Left lung (tissue), 10 donors: ENCODE data around the gene WRAP73. TPM values are rescaled to one million over a fixed set of nuclear protein-coding genes. Genes with fewer than 3 reads are reported as not detected.
A peak's percentile ranks its signal among the peaks of the same experiment; 100 is the strongest.

Experiments
- ATAC-seq: fragments of 200-7000 bp; cut with Tn5 transposase; one replicate; pipeline ENCODE4 v1.9.1; 2020; ENCODE audit warnings: moderate library complexity
- DNase-seq, 4 donors: peaks; one replicate each; pipeline ENCODE4 v3.0.0-alpha.2; 2013 to 2020
- H3K27ac ChIP-seq, 2 donors: fragments of 200-600 bp; sonication (generic) in 1 of 2; one replicate each; pipeline versions ENCODE4 v1.5.0 to v1.8.0; 2020 to 2021
- H3K27me3 ChIP-seq, 2 donors: fragments of 200-600 bp; sonication (generic) in 1 of 2; one replicate each; pipeline versions ENCODE4 v1.5.0 to v1.8.0; 2020 to 2021
- H3K36me3 ChIP-seq, 2 donors: fragments of 200-600 bp; sonication (generic) in 1 of 2; one replicate each; pipeline versions ENCODE4 v1.5.0 to v1.8.0; 2020 to 2021
- H3K4me1 ChIP-seq, 2 donors: fragments of 200-600 bp; one replicate each; pipeline ENCODE4 v1.8.0; 2021
- H3K4me3 ChIP-seq, 2 donors: fragments of 200-600 bp; sonication (generic) in 1 of 2; one replicate each; pipeline versions ENCODE4 v1.5.0 to v1.8.0; 2020 to 2021; ENCODE audit warnings: mild to moderate bottlenecking in 1 of 2
- H3K9me3 ChIP-seq, 2 donors: fragments of 200-600 bp; sonication (generic) in 1 of 2; one replicate each; pipeline versions ENCODE4 v1.5.0 to v1.8.0; 2020 to 2021
- intact Hi-C, 2 donors: fragments of 100-400 bp; cut with DNase I; formaldehyde crosslinking; loops; one replicate each; pipeline versions ENCODE4 v1.11.2 to v1.14.2; 2022
- polyA plus RNA-seq, 6 donors: library from polyadenylated mRNA; unstranded; fragments of 120-200 nt; gene quantifications; one replicate each; pipeline ENCODE4 v1.2.1, GENCODE V29; 2013; ENCODE audit not compliant: insufficient read length in 6 of 6
- total RNA-seq, 2 donors: library from RNA; stranded (reverse); fragmentation: NEBNext Ultra II Directional; extraction: Animal tissue kit (Norgen Biotek cat#: 25700); gene quantifications; one replicate each; pipeline ENCODE4 v1.2.1, GENCODE V29; 2021
- TF ChIP-seq, protein P1 (sequence below), 2 donors: fragments of 200-600 bp; sonication (generic) in 1 of 2; IDR thresholded peaks; one replicate each; pipeline versions ENCODE4 v1.5.0 to v1.8.0; 2021; ENCODE audit warnings: antibody characterized with exemption in 2 of 2
- donor health status: DM: no; HTN: yes; CAD: no.
- donor health status: DM: no; HTN: no; CAD: no.

The WRAP73 gene
- total and polyA plus RNA-seq, 8 donors: 14.3 to 23.1 (median 16.0) TPM

DNA sequence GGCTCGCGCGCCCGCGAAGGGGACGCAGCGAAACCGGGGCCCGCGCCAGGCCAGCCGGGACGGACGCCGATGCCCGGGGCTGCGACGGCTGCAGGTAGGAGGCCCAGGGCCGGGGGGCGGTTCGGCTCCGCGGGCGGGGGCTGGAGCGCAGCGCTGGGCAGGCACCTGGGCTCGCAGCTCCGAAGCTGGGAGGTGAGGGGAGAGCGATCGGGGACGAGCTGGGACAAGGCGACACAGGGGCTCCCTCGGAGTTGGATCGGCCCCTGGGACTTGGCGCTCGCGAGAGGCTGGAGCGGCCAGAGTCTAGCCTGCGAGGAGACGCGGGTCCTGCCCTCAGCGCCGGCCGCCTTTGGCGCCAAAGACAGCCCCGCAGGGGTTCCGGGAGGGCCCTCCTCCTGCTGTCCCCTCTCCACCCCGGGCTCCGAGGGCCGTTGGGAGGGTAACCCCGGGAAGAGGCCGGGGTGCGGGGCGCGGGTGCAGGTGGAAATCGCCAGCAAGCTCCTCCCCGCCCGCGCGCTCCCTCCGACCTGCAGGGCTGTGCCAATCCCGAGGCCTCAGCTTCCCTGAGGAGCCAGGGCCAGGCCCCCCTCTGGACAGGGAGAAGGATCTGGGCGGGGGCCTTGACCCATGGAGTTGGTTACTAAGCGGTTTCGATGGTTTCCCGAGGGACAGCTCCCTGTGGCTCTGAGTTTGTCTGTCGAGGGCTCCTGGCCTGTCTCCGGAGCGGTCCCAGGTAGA, 2.8 kb upstream of the WRAP73 start:
- Histone ChIP-seq H3K9me3 (no peaks in the 10 kb centered on the region), H3K27me3 (peaks cover 41 to 76% of the 10 kb centered on the region in 2 donors), H3K4me1 (peaks cover 16 to 48% of the 10 kb centered on the region in 2 donors), H3K27ac (no peak overlapping the region), H3K4me3 (peak overlapping the region; percentile 17 to 99), H3K36me3 (no peaks in the 10 kb centered on the region)
- intact Hi-C loops: no loop called here
- DNase-seq: peak in 1 of 4 donors; percentile 83
- peak; percentile 7 for ATAC-seq
- TF ChIP-seq, protein P1, sequence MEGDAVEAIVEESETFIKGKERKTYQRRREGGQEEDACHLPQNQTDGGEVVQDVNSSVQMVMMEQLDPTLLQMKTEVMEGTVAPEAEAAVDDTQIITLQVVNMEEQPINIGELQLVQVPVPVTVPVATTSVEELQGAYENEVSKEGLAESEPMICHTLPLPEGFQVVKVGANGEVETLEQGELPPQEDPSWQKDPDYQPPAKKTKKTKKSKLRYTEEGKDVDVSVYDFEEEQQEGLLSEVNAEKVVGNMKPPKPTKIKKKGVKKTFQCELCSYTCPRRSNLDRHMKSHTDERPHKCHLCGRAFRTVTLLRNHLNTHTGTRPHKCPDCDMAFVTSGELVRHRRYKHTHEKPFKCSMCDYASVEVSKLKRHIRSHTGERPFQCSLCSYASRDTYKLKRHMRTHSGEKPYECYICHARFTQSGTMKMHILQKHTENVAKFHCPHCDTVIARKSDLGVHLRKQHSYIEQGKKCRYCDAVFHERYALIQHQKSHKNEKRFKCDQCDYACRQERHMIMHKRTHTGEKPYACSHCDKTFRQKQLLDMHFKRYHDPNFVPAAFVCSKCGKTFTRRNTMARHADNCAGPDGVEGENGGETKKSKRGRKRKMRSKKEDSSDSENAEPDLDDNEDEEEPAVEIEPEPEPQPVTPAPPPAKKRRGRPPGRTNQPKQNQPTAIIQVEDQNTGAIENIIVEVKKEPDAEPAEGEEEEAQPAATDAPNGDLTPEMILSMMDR (IDR thresholded peaks at IDR 0.05): no peak

DNA sequence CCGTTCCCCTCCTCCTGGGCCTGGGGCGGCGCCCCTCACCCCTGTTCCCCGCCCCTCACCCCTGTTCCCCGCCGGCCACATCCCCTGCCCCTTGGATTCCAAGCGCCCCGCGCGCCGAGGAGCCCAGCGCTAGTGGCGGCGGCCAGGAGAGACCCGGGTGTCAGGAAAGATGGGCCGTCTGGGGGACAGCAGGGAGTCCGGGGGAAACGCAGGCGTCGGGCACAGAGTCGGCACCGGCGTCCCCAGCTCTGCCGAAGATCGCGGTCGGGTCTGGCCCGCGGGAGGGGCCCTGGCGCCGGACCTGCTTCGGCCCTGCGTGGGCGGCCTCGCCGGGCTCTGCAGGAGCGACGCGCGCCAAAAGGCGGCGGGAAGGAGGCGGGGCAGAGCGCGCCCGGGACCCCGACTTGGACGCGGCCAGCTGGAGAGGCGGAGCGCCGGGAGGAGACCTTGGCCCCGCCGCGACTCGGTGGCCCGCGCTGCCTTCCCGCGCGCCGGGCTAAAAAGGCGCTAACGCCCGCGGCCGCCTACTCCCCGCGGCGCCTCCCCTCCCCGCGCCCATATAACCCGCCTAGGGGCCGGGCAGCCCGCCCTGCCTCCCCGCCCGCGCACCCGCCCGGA, 2.1 kb upstream of the WRAP73 start, which contains the start of gene TP73:
TSS of gene TP73 (plus strand) at position 587 of the 618 bp plus-strand sequence. CDS start 29,850 bp downstream, outside the sequence.
- H3K4me1 ChIP-seq: peaks cover 16 to 48% of the 10 kb centered on the region in 2 donors
- peak within 1 kb of the TSS; percentile 17 to 99 for H3K4me3 ChIP-seq
- H3K27ac ChIP-seq: no peak within 1 kb of the TSS
- intact Hi-C loops: no loop called here
- TF ChIP-seq, protein P1 (IDR thresholded peaks at IDR 0.05): no peak
- ATAC-seq (peak; percentile 20), DNase-seq (peak in 2 of 4 donors; percentile 44 to 80)
- H3K27me3 ChIP-seq: peaks cover 41 to 70% of the 10 kb centered on the region in 2 donors
- H3K9me3 ChIP-seq: no peaks in the 10 kb centered on the region
- peaks cover 0 to 5% of the 10 kb centered on the region in 2 donors for H3K36me3 ChIP-seq

DNA sequence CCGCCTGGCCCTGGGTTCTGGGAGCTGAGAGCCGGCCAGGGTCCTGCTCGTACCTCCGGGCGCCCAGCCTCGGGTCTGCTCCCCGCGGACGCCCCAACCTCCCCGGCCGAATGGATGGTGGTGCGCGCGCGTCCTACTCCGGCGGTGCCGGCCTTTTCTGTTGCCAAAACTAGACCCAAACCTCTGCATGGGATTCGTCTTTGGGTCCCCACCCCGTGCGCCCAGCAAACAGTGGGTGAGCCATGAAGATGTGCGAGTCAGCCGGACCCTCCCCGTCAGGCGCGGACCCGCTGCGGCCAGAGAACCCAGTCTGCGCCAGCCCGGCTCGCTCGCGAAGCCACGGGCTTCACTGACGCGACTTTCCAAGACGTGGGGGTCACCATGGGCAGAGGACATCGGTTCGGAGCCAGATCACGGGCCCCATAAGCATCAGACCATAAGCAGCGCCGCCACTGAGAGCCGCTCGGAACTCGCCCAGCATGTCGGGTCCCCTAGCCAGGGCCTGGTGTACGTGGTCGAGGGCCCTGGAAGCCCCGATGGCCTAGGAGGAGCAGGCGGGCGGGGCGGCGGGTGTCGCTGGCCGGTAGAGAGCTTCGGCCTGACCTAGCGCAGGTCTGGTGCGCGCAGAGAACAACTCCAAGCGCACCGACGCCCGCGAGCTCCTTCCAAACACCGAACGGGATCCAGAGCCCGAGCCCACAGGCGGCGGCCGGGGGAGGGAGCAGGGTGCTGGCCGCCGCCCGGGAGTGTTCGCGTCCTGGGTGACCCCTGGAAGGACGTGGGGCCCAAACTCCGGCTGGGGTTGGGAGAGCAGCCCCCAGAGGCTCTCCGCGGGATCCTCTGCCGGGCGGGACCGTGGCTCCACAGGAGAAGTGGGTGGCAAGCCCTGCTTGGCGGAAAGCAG, 1.4 kb upstream of the WRAP73 start:
- Histone ChIP-seq H3K4me1 (peaks cover 16 to 48% of the 10 kb centered on the region in 2 donors), H3K36me3 (peaks cover 0 to 13% of the 10 kb centered on the region in 2 donors), H3K9me3 (no peaks in the 10 kb centered on the region), H3K4me3 (peak overlapping the region in 1 of 2 donors; percentile 99), H3K27me3 (peaks cover 41 to 62% of the 10 kb centered on the region in 2 donors), H3K27ac (no peak overlapping the region)
- TF ChIP-seq, protein P1 (IDR thresholded peaks at IDR 0.05): no peak
- intact Hi-C loops: no loop called here
- DNase-seq (peak in 1 of 4 donors; percentile 81), ATAC-seq (no peak)

DNA sequence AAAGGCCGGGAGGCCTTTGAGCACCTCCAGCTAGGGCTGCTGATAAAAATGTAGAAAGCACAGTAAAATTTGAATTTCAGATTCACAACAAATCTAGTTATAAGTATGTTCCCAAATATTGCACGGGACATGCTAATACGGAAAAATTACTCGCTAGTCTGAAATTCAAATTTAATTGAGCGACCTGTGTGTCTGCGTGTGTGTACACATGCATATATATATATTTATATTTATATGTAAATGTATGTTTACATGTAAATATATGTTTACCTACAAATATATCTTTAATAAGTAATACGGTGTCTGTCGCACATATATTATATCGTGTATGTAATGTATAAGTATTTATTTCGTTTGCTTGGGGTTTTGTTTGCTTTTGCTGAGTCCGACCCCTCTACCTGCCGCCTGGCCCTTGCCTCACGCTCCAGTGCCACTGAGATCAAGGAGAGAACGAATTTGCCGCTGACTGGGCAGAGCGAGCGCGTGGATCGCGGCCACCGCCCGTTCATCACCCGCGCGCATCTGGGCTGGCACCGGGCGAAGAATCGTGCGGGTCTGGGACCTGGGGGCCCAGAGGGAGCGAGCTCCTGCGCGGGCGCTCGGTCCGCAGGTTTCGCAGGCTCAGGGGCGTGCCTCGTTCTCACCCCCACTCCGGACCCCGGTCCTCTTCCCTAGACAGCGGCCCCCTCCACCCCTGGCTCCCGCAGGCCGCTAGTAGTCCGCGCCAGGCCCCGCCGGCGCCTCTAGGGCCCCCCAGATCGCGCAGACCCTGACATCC, 534 bp upstream of the WRAP73 start:
- peaks cover 41 to 54% of the 10 kb centered on the region in 2 donors for H3K27me3 ChIP-seq
- TF ChIP-seq, protein P1 (IDR thresholded peaks at IDR 0.05): no peak
- peak in 1 of 4 donors; percentile 80 for DNase-seq
- H3K36me3 ChIP-seq: peaks cover 0 to 21% of the 10 kb centered on the region in 2 donors
- H3K9me3 ChIP-seq: no peaks in the 10 kb centered on the region
- H3K4me3 ChIP-seq: peak overlapping the region; percentile 99
- no peak overlapping the region for H3K27ac ChIP-seq
- peaks cover 16 to 48% of the 10 kb centered on the region in 2 donors for H3K4me1 ChIP-seq
- no peak for ATAC-seq
- intact Hi-C loops: no loop called here
